ENCODE measurements around the gene MARCHF4. TPM values are rescaled to one million over a fixed set of nuclear protein-coding genes. Genes with fewer than 3 reads are reported as not detected.

MARCHF4 gene
- total RNA-seq, 1 donor from 2014 or later, result 0.15 TPM

- DNase-seq (ENCODE audit: low read depth), result no peak
These were observed 19.8 kb upstream of the MARCHF4 start for GRCh38 chr2:216392018-216392562.

- no peak for DNase-seq (ENCODE audit: low read depth)
These were observed 19.1 kb upstream of the MARCHF4 start for GRCh38 chr2:216391401-216391800.

- DNase-seq (ENCODE audit: low read depth), result no peak
These were observed 17.3 kb upstream of the MARCHF4 start for GRCh38 chr2:216389570-216389969.

- no peak for DNase-seq (ENCODE audit: low read depth)
These were observed 16.0 kb upstream of the MARCHF4 start for GRCh38 chr2:216388046-216388884.

GRCh38 chr2:216387262-216387661, 15.0 kb upstream of the MARCHF4 start:
- DNase-seq (ENCODE audit: low read depth), result no peak

- no peak for DNase-seq (ENCODE audit: low read depth)
These were observed 13.2 kb upstream of the MARCHF4 start for GRCh38 chr2:216385478-216385877.

GRCh38 chr2:216384409-216384808, 12.1 kb upstream of the MARCHF4 start:
- DNase-seq (ENCODE audit: low read depth), result peak; percentile 25

- no peak for DNase-seq (ENCODE audit: low read depth)
These were observed 7.7 kb upstream of the MARCHF4 start for GRCh38 chr2:216379977-216380376.

- no peak for DNase-seq (ENCODE audit: low read depth)
These were observed 3.0 kb upstream of the MARCHF4 start for GRCh38 chr2:216375286-216375685.

GRCh38 chr2:216373896-216374295, 1.6 kb upstream of the MARCHF4 start:
- DNase-seq (ENCODE audit: low read depth), result no peak

- peak; percentile 75 for DNase-seq (ENCODE audit: low read depth)
These were observed 543 bp upstream of the MARCHF4 start for GRCh38 chr2:216372761-216373291.

GRCh38 chr2:216370961-216371712, 1.1 kb downstream of the MARCHF4 start:
- DNase-seq (ENCODE audit: low read depth), result no peak

- DNase-seq (ENCODE audit: low read depth), result no peak
These were observed 2.5 kb downstream of the MARCHF4 start for GRCh38 chr2:216369821-216370220.

- no peak for DNase-seq (ENCODE audit: low read depth)
These were observed 5.4 kb downstream of the MARCHF4 start for GRCh38 chr2:216366777-216367471.

- no peak for DNase-seq (ENCODE audit: low read depth)
These were observed 6.8 kb downstream of the MARCHF4 start for GRCh38 chr2:216365518-216365917.

- DNase-seq (ENCODE audit: low read depth), result no peak
These were observed 9.1 kb downstream of the MARCHF4 start for GRCh38 chr2:216363221-216363620.

GRCh38 chr2:216362730-216363129, 9.6 kb downstream of the MARCHF4 start:
- no peak for DNase-seq (ENCODE audit: low read depth)

- DNase-seq (ENCODE audit: low read depth), result no peak
These were observed 16.6 kb downstream of the MARCHF4 start for GRCh38 chr2:216355711-216356110.

GRCh38 chr2:216354306-216354705, 18.0 kb downstream of the MARCHF4 start:
- peak; percentile 6 for DNase-seq (ENCODE audit: low read depth)

- DNase-seq (ENCODE audit: low read depth), result no peak
These were observed 19.5 kb downstream of the MARCHF4 start for GRCh38 chr2:216352653-216353270.

GRCh38 chr2:216351172-216351925, 20.9 kb downstream of the MARCHF4 start:
- no peak for DNase-seq (ENCODE audit: low read depth)

All from renal cortical epithelial cell (primary cell).